SK-N-SH (cell line): ENCODE measurements around the gene DSTN. TPM values are rescaled to one million over a fixed set of nuclear protein-coding genes. Genes with fewer than 3 reads are reported as not detected.

Experiments used
- CTCF ChIA-PET: fragments of 300-600, 350-600 bp; formaldehyde crosslinking; extraction: SDS; loops from one replicate; lab custom pipeline; 2021; lab: Yijun Ruan, JAX
- POLR2A ChIA-PET: fragments of 350-600 bp; sonication (Branson Sonifier 250); formaldehyde crosslinking; extraction: SDS; loops from one replicate; lab custom pipeline; 2020; ENCODE audit warnings: antibody characterized with exemption, inconsistent platforms; lab: Yijun Ruan, JAX
- DNase-seq: peaks from one replicate; pipeline ENCODE4 v3.0.0; 2012
- H2AFZ ChIP-seq: fragments of 200-600 bp; sonication (generic); 2 replicates; pipeline ENCODE4 v1.8.1; 2016; ENCODE audit warnings: antibody characterized with exemption, mild to moderate bottlenecking, low read depth
- H3F3A ChIP-seq: fragments of 200-600 bp; sonication (generic); replicated peaks from 2 replicates; pipeline ENCODE3; 2016; ENCODE audit warnings: antibody characterized with exemption, mild to moderate bottlenecking; ENCODE audit not compliant: insufficient read depth
- H3K27ac ChIP-seq, 2 experiments: fragments of 200-500 bp in 1 of 2; fragments of 200-600 bp in 1 of 2; sonication (Bioruptor generic) in 1 of 2; sonication (generic), shearing (Covaris generic) in 1 of 2; 2 replicates each; pipeline versions ENCODE4 v1.5.1 to v1.6.1; 2014 to 2016; ENCODE audit warnings: low read depth in 2 of 2, inconsistent platforms in 1 of 2, low read length in 1 of 2, mild to moderate bottlenecking in 1 of 2, mixed read lengths in 1 of 2
- H3K27me3 ChIP-seq: fragments of 200-600 bp; sonication (generic), shearing (Covaris generic); 2 replicates; pipeline ENCODE4 v1.6.1; 2016; ENCODE audit warnings: mixed run types; ENCODE audit not compliant: insufficient read depth
- H3K36me3 ChIP-seq, 2 experiments: fragments of 200-500 bp in 1 of 2; fragments of 200-600 bp in 1 of 2; sonication (Bioruptor generic) in 1 of 2; sonication (generic) in 1 of 2; replicated peaks in 1 of 2; 2 replicates each; pipeline versions ENCODE3 to v1.5.1; 2014 to 2016; ENCODE audit warnings: low read length in 1 of 2, mild to moderate bottlenecking in 1 of 2; ENCODE audit not compliant: insufficient read depth in 2 of 2, control insufficient read depth in 1 of 2
- H3K4me1 ChIP-seq, 2 experiments: fragments of 200-500 bp in 1 of 2; fragments of 200-600 bp in 1 of 2; sonication (Bioruptor generic) in 1 of 2; sonication (generic), shearing (Covaris generic) in 1 of 2; 2 replicates each; pipeline versions ENCODE4 v1.5.1 to v1.6.1; 2014 to 2016; ENCODE audit warnings: low read depth in 1 of 2, low read length in 1 of 2, mixed run types in 1 of 2; ENCODE audit not compliant: insufficient read depth in 2 of 2, control insufficient read depth in 1 of 2
- H3K4me2 ChIP-seq: fragments of 200-600 bp; sonication (generic), shearing (Covaris generic); 2 replicates; pipeline ENCODE4 v1.6.1; 2017; ENCODE audit warnings: mixed run types
- H3K4me3 ChIP-seq, 2 experiments: fragments of 200-500 bp in 1 of 2; fragments of 200-600 bp in 1 of 2; sonication (Bioruptor generic) in 1 of 2; sonication (generic), shearing (Covaris generic) in 1 of 2; 2 replicates each; pipeline versions ENCODE4 v1.5.1 to v1.8.1; 2014 to 2016; ENCODE audit warnings: low read depth in 2 of 2, inconsistent platforms in 1 of 2, low read length in 1 of 2, mild to moderate bottlenecking in 1 of 2, mixed read lengths in 1 of 2, moderate library complexity in 1 of 2
- H3K79me2 ChIP-seq: fragments of 200-600 bp; sonication (generic); 2 replicates; pipeline ENCODE4 v1.8.1; 2017; ENCODE audit warnings: mild to moderate bottlenecking; ENCODE audit not compliant: insufficient read depth
- H3K9ac ChIP-seq: fragments of 200-600 bp; sonication (generic); 2 replicates; pipeline ENCODE4 v1.6.1; 2017; ENCODE audit warnings: mixed run types
- H3K9me2 ChIP-seq: fragments of 200-600 bp; sonication (generic); 2 replicates; pipeline ENCODE4 v1.6.1; 2017; ENCODE audit warnings: mixed run types
- H3K9me3 ChIP-seq: fragments of 200-600 bp; sonication (generic); 2 replicates; pipeline ENCODE4 v1.6.1; 2017; ENCODE audit warnings: mixed run types, mild to moderate bottlenecking, moderate library complexity
- H4K20me1 ChIP-seq: fragments of 200-600 bp; sonication (generic); 2 replicates; pipeline ENCODE4 v1.6.1; 2017; ENCODE audit warnings: mild to moderate bottlenecking, mixed run types; ENCODE audit not compliant: insufficient read depth
- ELF1 ChIP-seq: IDR thresholded peaks from 2 replicates; pipeline ENCODE4 v1.4.0; 2012
- EZH2phosphoT487 ChIP-seq: fragments of 200-600 bp; sonication (generic); IDR thresholded peaks from 2 replicates; pipeline ENCODE4 v1.6.1; 2017; ENCODE audit warnings: low read depth, mixed run types, mild to moderate bottlenecking, antibody characterized with exemption, moderate library complexity, borderline replicate concordance
- FOSL2 ChIP-seq: IDR thresholded peaks from 2 replicates; pipeline ENCODE4 v1.4.0; 2012; ENCODE audit warnings: low read depth, mild to moderate bottlenecking, moderate library complexity, borderline replicate concordance
- FOXM1 ChIP-seq: IDR thresholded peaks from 2 replicates; pipeline ENCODE4 v1.4.0; 2012; ENCODE audit warnings: low read depth, mild to moderate bottlenecking
- GABPA ChIP-seq: IDR thresholded peaks from 2 replicates; pipeline ENCODE4 v1.4.0; 2012; ENCODE audit warnings: low read depth, mild to moderate bottlenecking
- GATA2 ChIP-seq: sonication (generic); formaldehyde crosslinking; IDR thresholded peaks from 2 replicates; pipeline ENCODE4 v1.5.0; 2020; ENCODE audit warnings: mild to moderate bottlenecking, missing genetic modification reagents
- JUND ChIP-seq: IDR thresholded peaks from 2 replicates; pipeline ENCODE4 v1.4.0; 2012
- MAX ChIP-seq: IDR thresholded peaks from 2 replicates; pipeline ENCODE4 v1.4.0; 2012; ENCODE audit warnings: low read depth
- MXI1 ChIP-seq: IDR thresholded peaks from 2 replicates; pipeline ENCODE4 v1.6.1; 2012; ENCODE audit warnings: mild to moderate bottlenecking, low read depth, low read length, improper control_type of control experiment
- NFIC ChIP-seq: IDR thresholded peaks from 2 replicates; pipeline ENCODE4 v1.4.0; 2012; ENCODE audit warnings: borderline replicate concordance
- NRF1 ChIP-seq: IDR thresholded peaks from 2 replicates; pipeline ENCODE4 v1.6.1; 2012; ENCODE audit warnings: low read depth, mild to moderate bottlenecking, low read length
- RCOR1 ChIP-seq: fragments of 150-350 bp; IDR thresholded peaks from 2 replicates; pipeline ENCODE4 v1.6.1; 2017; ENCODE audit warnings: antibody characterized with exemption, low read length
- RFX5 ChIP-seq: IDR thresholded peaks from 2 replicates; pipeline ENCODE4 v1.6.1; 2012; ENCODE audit warnings: mild to moderate bottlenecking, improper control_type of control experiment, low read length
- RXRA ChIP-seq: IDR thresholded peaks from 2 replicates; pipeline ENCODE4 v1.4.0; 2012; ENCODE audit warnings: low read depth, mild to moderate bottlenecking, borderline replicate concordance
- SMC3 ChIP-seq: IDR thresholded peaks from 2 replicates; pipeline ENCODE4 v1.6.1; 2012; ENCODE audit warnings: low read depth, low read length, improper control_type of control experiment
- TCF12 ChIP-seq: IDR thresholded peaks from 2 replicates; pipeline ENCODE4 v1.4.0; 2012
- TEAD4 ChIP-seq: IDR thresholded peaks from 2 replicates; pipeline ENCODE4 v1.4.0; 2012; ENCODE audit warnings: mild to moderate bottlenecking, borderline replicate concordance; ENCODE audit not compliant: insufficient read depth
- USF2 ChIP-seq: fragments of 150-350 bp; IDR thresholded peaks from 2 replicates; pipeline ENCODE4 v1.6.1; 2017; ENCODE audit warnings: antibody characterized with exemption, low read length, low read depth, borderline replicate concordance
- YY1 ChIP-seq: IDR thresholded peaks from 2 replicates; pipeline ENCODE4 v1.4.0; 2012; ENCODE audit warnings: low read depth, mild to moderate bottlenecking
- ZBTB33 ChIP-seq: IDR thresholded peaks from 2 replicates; pipeline ENCODE4 v1.4.0; 2012; ENCODE audit warnings: low read depth, borderline replicate concordance
- WGBS: methylation state at CpG from one replicate; pipeline ENCODE4 v1.1.6; 2017; ENCODE audit warnings: low lambda C conversion rate; 5-methylcytosine and 5-hydroxymethylcytosine counted together
- polyA plus RNA-seq, 3 experiments: library from polyadenylated mRNA; depleted of rRNA; stranded (reverse); fragments of >200 nt; gene quantifications; 2 replicates each; pipeline ENCODE4 v1.2.3, GENCODE V29; 2012

The DSTN gene
- polyA plus RNA-seq, 1 of the 3 experiments (the other 2 are of a cell fraction) = 167 TPM

GRCh38 chr20:17602493-17602892, 32.6 kb downstream of the DSTN start:
- WGBS = 95% methylated on average over 4 of the region's 4 CpGs

More at GRCh38 chr20:17602493-17602892, 32.6 kb downstream of the DSTN start:
- CTCF ChIA-PET = interaction anchor here (0.9 to 1.6 kb wide), 2 partner anchors 8 to 15 kb away, joined by 3 to 9 read pairs; no protein-coding TSS in a partner anchor
- H3K4me3 ChIP-seq = no peak overlapping the region
- H3K9me2 ChIP-seq = no peaks in the 10 kb centered on the region
- no peak overlapping the region for H3K9ac ChIP-seq
- H3K4me1 ChIP-seq = peaks cover 0 to 4% of the 10 kb centered on the region in 2 experiments; a peak in 2 of 4 replicates
- no peak for DNase-seq
- H3K79me2 ChIP-seq = peaks cover 86% of the 10 kb centered on the region
- no peak overlapping the region for H3K27ac ChIP-seq
- POLR2A ChIA-PET = no interaction called here
- H3F3A ChIP-seq = peaks cover 21% of the 10 kb centered on the region
- TF ChIP-seq ELF1 (no peak), MXI1 (no peak), FOSL2 (no peak), GATA2 (CRISPR knock-in tag) (no peak), RCOR1 (no peak), FOXM1 (no peak), YY1 (no peak), NRF1 (no peak), ZBTB33 (no peak), RFX5 (no peak), JUND (no peak), GABPA (no peak), USF2 (no peak), SMC3 (no peak), MAX (no peak), TCF12 (no peak), RXRA (no peak), NFIC (no peak), TEAD4 (no peak), EZH2phosphoT487 (no peak)
- no peak overlapping the region for H3K4me2 ChIP-seq
- peaks cover 58 to 78% of the 10 kb centered on the region in 2 experiments for H3K36me3 ChIP-seq
- H2AFZ ChIP-seq = no peak overlapping the region
- no peaks in the 10 kb centered on the region for H3K9me3 ChIP-seq
- no peaks in the 10 kb centered on the region for H3K27me3 ChIP-seq
- peaks cover 84% of the 10 kb centered on the region for H4K20me1 ChIP-seq
